ENCODE results near the gene COQ9. TPM values are rescaled to one million over a fixed set of nuclear protein-coding genes. Genes with fewer than 3 reads are reported as not detected.

The COQ9 gene
- total and polyA plus RNA-seq, 2 of the 4 experiments (the other 2 are of a cell fraction): 57.9 to 58.5 TPM

DNA sequence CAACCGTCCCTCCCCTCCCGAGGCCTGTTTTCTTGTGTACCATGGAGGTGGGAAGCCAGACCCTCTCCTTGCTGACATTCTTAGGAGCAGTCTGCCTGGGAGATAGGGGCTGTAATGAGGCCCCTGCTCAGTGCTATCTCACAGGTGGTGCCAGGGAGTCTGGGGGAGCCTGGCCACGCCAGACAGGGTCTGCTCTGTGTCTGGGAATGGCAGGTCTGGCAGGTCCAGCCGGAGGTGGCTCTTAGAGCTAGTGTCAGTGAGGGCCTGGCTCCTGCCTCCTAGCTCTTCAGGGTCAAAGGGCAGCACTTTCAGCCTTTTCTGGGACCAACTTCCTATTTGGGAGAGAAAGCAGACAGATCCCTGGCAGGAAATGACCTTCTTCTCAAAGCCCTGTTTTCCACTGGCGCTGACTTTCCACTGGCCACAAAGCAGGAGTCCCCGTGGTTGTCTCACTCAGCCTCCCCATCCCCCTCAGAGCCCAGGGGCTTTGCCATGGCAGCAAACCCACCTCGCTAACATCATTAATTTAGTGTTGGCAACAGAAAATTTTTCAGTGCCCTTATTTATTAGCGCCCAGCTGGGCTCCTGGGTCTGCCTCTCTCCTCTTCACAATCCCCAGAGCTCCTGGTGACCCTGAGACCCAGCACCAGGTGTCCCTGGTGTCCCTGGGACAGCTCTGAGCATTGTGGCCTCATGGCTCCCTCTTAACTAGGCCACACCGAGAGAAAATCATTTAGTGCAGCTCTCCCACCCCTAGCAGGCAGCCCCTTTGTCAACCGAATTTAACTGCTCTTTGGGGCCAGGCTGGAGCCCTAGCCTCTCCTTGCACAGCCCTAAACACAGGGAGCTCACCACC is 63.0 kb downstream of the COQ9 start (continued):
- no peak for TF ChIP-seq MXI1 (IDR thresholded peaks at IDR 0.05; ENCODE audit: borderline replicate concordance, low read depth, low read length)

Other genes with a start within 250 kb of the COQ9 start
- 73.7 and 77.8 TPM in 2 replicates for gene ARL2BP, start 202.2 kb upstream of the COQ9 start, total RNA-seq (2012; rRNA removed)
- gene ARL2BP, start 202.2 kb upstream of the COQ9 start, polyA plus RNA-seq (2012; rRNA removed): 46.8 and 46.9 TPM in 2 replicates
- gene PLLP, start 162.8 kb upstream of the COQ9 start, total RNA-seq (2012; rRNA removed): not detected in 2 replicates
- gene PLLP, start 162.8 kb upstream of the COQ9 start, polyA plus RNA-seq (2012; rRNA removed): 0.05 TPM in 1 of 2 replicates, not detected in the other
- not detected in 2 replicates for gene CCL22, start 88.7 kb upstream of the COQ9 start, total RNA-seq (2012; rRNA removed)
- not detected in 2 replicates for gene CCL22, start 88.7 kb upstream of the COQ9 start, polyA plus RNA-seq (2012; rRNA removed)
- gene CX3CL1, start 75.0 kb upstream of the COQ9 start, total RNA-seq (2012; rRNA removed): under 0.01 and 0.18 TPM in 2 replicates
- 0.77 and 0.89 TPM in 2 replicates for gene CX3CL1, start 75.0 kb upstream of the COQ9 start, polyA plus RNA-seq (2012; rRNA removed)
- gene CCL17, start 42.7 kb upstream of the COQ9 start, total RNA-seq (2012; rRNA removed): not detected in 2 replicates
- gene CCL17, start 42.7 kb upstream of the COQ9 start, polyA plus RNA-seq (2012; rRNA removed): not detected in 2 replicates
- 42.2 and 47.7 TPM in 2 replicates for gene CIAPIN1, start 94 bp upstream of the COQ9 start, total RNA-seq (2012; rRNA removed)
- gene CIAPIN1, start 94 bp upstream of the COQ9 start, polyA plus RNA-seq (2012; rRNA removed): 40.2 and 41.6 TPM in 2 replicates
- gene POLR2C, start 15.2 kb downstream of the COQ9 start, total RNA-seq (2012; rRNA removed): 188 and 340 TPM in 2 replicates
- 136 and 137 TPM in 2 replicates for gene POLR2C, start 15.2 kb downstream of the COQ9 start, polyA plus RNA-seq (2012; rRNA removed)
- 20.3 and 22.0 TPM in 2 replicates for gene DOK4, start 39.0 kb downstream of the COQ9 start, total RNA-seq (2012; rRNA removed)
- 25.9 and 30.1 TPM in 2 replicates for gene DOK4, start 39.0 kb downstream of the COQ9 start, polyA plus RNA-seq (2012; rRNA removed)
- 5.4 and 5.6 TPM in 2 replicates for gene CCDC102A, start 89.1 kb downstream of the COQ9 start, total RNA-seq (2012; rRNA removed)
- gene CCDC102A, start 89.1 kb downstream of the COQ9 start, polyA plus RNA-seq (2012; rRNA removed): 8.5 and 11.4 TPM in 2 replicates
- not detected in 2 replicates for gene ADGRG5, start 95.2 kb downstream of the COQ9 start, total RNA-seq (2012; rRNA removed)
- gene ADGRG5, start 95.2 kb downstream of the COQ9 start, polyA plus RNA-seq (2012; rRNA removed): not detected in 2 replicates
- gene ADGRG1, start 181.2 kb downstream of the COQ9 start, total RNA-seq (2012; rRNA removed): 0.83 and 0.90 TPM in 2 replicates
- gene ADGRG1, start 181.2 kb downstream of the COQ9 start, polyA plus RNA-seq (2012; rRNA removed): 7.0 and 8.4 TPM in 2 replicates
- gene ADGRG3, start 220.8 kb downstream of the COQ9 start, total RNA-seq (2012; rRNA removed): not detected in 2 replicates
- not detected in 2 replicates for gene ADGRG3, start 220.8 kb downstream of the COQ9 start, polyA plus RNA-seq (2012; rRNA removed)
- not detected in 2 replicates for gene DRC7, start 247.3 kb downstream of the COQ9 start, total RNA-seq (2012; rRNA removed)
- gene DRC7, start 247.3 kb downstream of the COQ9 start, polyA plus RNA-seq (2012; rRNA removed): not detected in 2 replicates